H1 (cell line): ENCODE results near the gene BTN1A1. TPM values are rescaled to one million over a fixed set of nuclear protein-coding genes. Genes with fewer than 3 reads are reported as not detected.

Experiments
- CTCF ChIA-PET: fragments of 300-600 bp; sonication (Branson Sonifier 250); formaldehyde crosslinking; loops from one replicate; lab custom pipeline; 2021; ENCODE audit not compliant: partially characterized antibody; lab: Charles Lee
- POLR2A ChIA-PET: fragments of 300-600 bp; sonication (Branson Sonifier 250); formaldehyde crosslinking; loops from one replicate; lab custom pipeline; 2021; ENCODE audit warnings: inconsistent platforms; ENCODE audit not compliant: partially characterized antibody; lab: Charles Lee
- DNase-seq, 2 experiments: peaks; one replicate each; pipeline versions ENCODE4 v3.0.0 to v3.0.0-alpha.2; 2010 to 2022; ENCODE audit warnings: low spot score in 2 of 2, low read depth in 1 of 2, mixed read lengths in 1 of 2
- FAIRE-seq: peaks from 2 replicates; lab custom pipeline; 2011; peaks lifted over from hg19 to GRCh38; lab: Jason Lieb, UNC
- H2AFZ ChIP-seq: 2 replicates; pipeline ENCODE4 v1.8.1; 2012; ENCODE audit warnings: low read length, inconsistent platforms
- H2AK5ac ChIP-seq: 2 replicates; pipeline ENCODE4 v1.6.1; 2013; ENCODE audit warnings: low read depth, low read length
- H2BK120ac ChIP-seq: replicated peaks from 2 replicates; pipeline ENCODE3; 2013; ENCODE audit warnings: low read depth, low read length, inconsistent platforms
- H2BK12ac ChIP-seq: 2 replicates; pipeline ENCODE4 v1.6.1; 2013; ENCODE audit warnings: low read depth, low read length
- H2BK15ac ChIP-seq: 2 replicates; pipeline ENCODE4 v1.6.1; 2013; ENCODE audit warnings: low read length
- H2BK20ac ChIP-seq: 2 replicates; pipeline ENCODE4 v1.6.1; 2013; ENCODE audit warnings: low read length
- H2BK5ac ChIP-seq: 2 replicates; pipeline ENCODE4 v1.6.1; 2013; ENCODE audit warnings: low read depth, low read length
- H3K14ac ChIP-seq: 2 replicates; pipeline ENCODE4 v1.6.1; 2013; ENCODE audit warnings: inconsistent platforms; ENCODE audit not compliant: insufficient read length
- H3K18ac ChIP-seq: 2 replicates; pipeline ENCODE4 v1.6.1; 2013; ENCODE audit warnings: low read length; ENCODE audit errors: extremely low read depth
- H3K23ac ChIP-seq: 2 replicates; pipeline ENCODE4 v1.6.1; 2013; ENCODE audit warnings: inconsistent platforms; ENCODE audit not compliant: insufficient read length
- H3K23me2 ChIP-seq: 2 replicates; pipeline ENCODE4 v1.6.1; 2013; ENCODE audit warnings: low read depth, low read length
- H3K27ac ChIP-seq: 2 replicates; pipeline ENCODE4 v1.6.1; 2011; ENCODE audit warnings: low read depth, low read length, inconsistent platforms
- H3K27me3 ChIP-seq, 4 experiments: replicated peaks in 1 of 4; 1 replicate in 1 of 4; 2 replicates in 3 of 4; pipeline versions ENCODE4 v1.6.1 to v1.8.1; 2011 to 2013; ENCODE audit warnings: low read length in 3 of 4, mild to moderate bottlenecking in 3 of 4, inconsistent platforms in 2 of 4, mixed read lengths in 2 of 4, moderate library complexity in 1 of 4; ENCODE audit not compliant: control insufficient read depth in 3 of 4, insufficient read depth in 3 of 4; ENCODE audit errors: extremely low read depth in 1 of 4
- H3K36me3 ChIP-seq, 4 experiments: 2 replicates each; pipeline versions ENCODE4 v1.6.1 to v1.8.1; 2011 to 2013; ENCODE audit warnings: mild to moderate bottlenecking in 4 of 4, low read length in 3 of 4, moderate library complexity in 2 of 4, control low read depth in 1 of 4, inconsistent platforms in 1 of 4; ENCODE audit not compliant: insufficient read depth in 4 of 4, control insufficient read depth in 2 of 4
- H3K4ac ChIP-seq: replicated peaks from 2 replicates; pipeline ENCODE3; 2013; ENCODE audit warnings: low read length, low read depth, mixed read lengths, inconsistent platforms; ENCODE audit not compliant: insufficient read length
- H3K4me1 ChIP-seq, 4 experiments: replicated peaks in 1 of 4; 1 replicate in 1 of 4; 2 replicates in 3 of 4; pipeline versions ENCODE4 v1.6.1 to v1.8.1; 2011 to 2013; ENCODE audit warnings: low read length in 3 of 4, inconsistent platforms in 2 of 4, mixed read lengths in 1 of 4; ENCODE audit not compliant: insufficient read depth in 4 of 4, control insufficient read depth in 3 of 4
- H3K4me2 ChIP-seq, 2 experiments: 2 replicates each; pipeline versions ENCODE4 v1.6.1 to v1.8.1; 2011 to 2013; ENCODE audit warnings: low read depth in 2 of 2, low read length in 2 of 2, control low read depth in 1 of 2, inconsistent platforms in 1 of 2, mild to moderate bottlenecking in 1 of 2; ENCODE audit not compliant: insufficient read depth in 1 of 2
- H3K4me3 ChIP-seq, 4 experiments: fragments of 200-600, 300-600 bp in 1 of 4; sonication (generic), shearing (Covaris generic), sonication (Bioruptor Twin) in 1 of 4; 2 replicates each; pipeline versions ENCODE4 v1.5.1 to v1.8.1; 2011 to 2016; ENCODE audit warnings: low read length in 4 of 4, low read depth in 3 of 4, control low read depth in 2 of 4, inconsistent platforms in 2 of 4, mild to moderate bottlenecking in 2 of 4, mixed read lengths in 1 of 4, moderate library complexity in 1 of 4; ENCODE audit not compliant: insufficient read depth in 2 of 4; ENCODE audit errors: extremely low read depth in 1 of 4
- H3K56ac ChIP-seq: replicated peaks from 2 replicates; pipeline ENCODE3; 2013; ENCODE audit warnings: low read depth, mild to moderate bottlenecking, mixed read lengths, low read length, inconsistent platforms; ENCODE audit not compliant: insufficient read length
- H3K79me1 ChIP-seq: 2 replicates; pipeline ENCODE4 v1.6.1; 2013; ENCODE audit warnings: low read depth, low read length, control low read depth
- H3K79me2 ChIP-seq, 2 experiments: 2 replicates each; pipeline versions ENCODE4 v1.6.1 to v1.8.1; 2012 to 2013; ENCODE audit warnings: low read length in 2 of 2, mild to moderate bottlenecking in 2 of 2, inconsistent platforms in 1 of 2; ENCODE audit not compliant: insufficient read depth in 2 of 2, control insufficient read depth in 1 of 2
- H3K9ac ChIP-seq, 4 experiments: replicated peaks in 1 of 4; 1 replicate in 1 of 4; 2 replicates in 3 of 4; pipeline versions ENCODE4 v1.6.1 to v1.8.1; 2011 to 2013; ENCODE audit warnings: low read depth in 3 of 4, low read length in 3 of 4, control low read depth in 2 of 4, mild to moderate bottlenecking in 2 of 4, moderate library complexity in 2 of 4, inconsistent platforms in 1 of 4; ENCODE audit errors: extremely low read depth in 1 of 4
- H3K9me3 ChIP-seq, 2 experiments: 2 replicates each; pipeline versions ENCODE4 v1.6.1 to v1.8.1; 2012 to 2013; ENCODE audit warnings: mild to moderate bottlenecking in 2 of 2, moderate library complexity in 2 of 2, control low read depth in 1 of 2, inconsistent platforms in 1 of 2, low read depth in 1 of 2, low read length in 1 of 2, mixed read lengths in 1 of 2; ENCODE audit not compliant: insufficient read depth in 2 of 2
- H4K20me1 ChIP-seq, 2 experiments: replicated peaks in 1 of 2; 2 replicates each; pipeline versions ENCODE3 to v1.8.1; 2011 to 2013; ENCODE audit warnings: inconsistent platforms in 2 of 2, low read length in 2 of 2, mild to moderate bottlenecking in 1 of 2; ENCODE audit not compliant: insufficient read depth in 2 of 2, control insufficient read depth in 1 of 2
- H4K5ac ChIP-seq: 2 replicates; pipeline ENCODE4 v1.6.1; 2013; ENCODE audit warnings: low read length, low read depth, mixed read lengths, inconsistent platforms; ENCODE audit not compliant: insufficient read length
- H4K8ac ChIP-seq: 2 replicates; pipeline ENCODE4 v1.8.0; 2013; ENCODE audit warnings: mild to moderate bottlenecking, moderate library complexity, low read length, inconsistent platforms; ENCODE audit not compliant: insufficient read depth; ENCODE audit errors: extremely low read depth
- H4K91ac ChIP-seq: replicated peaks from 2 replicates; pipeline ENCODE3; 2013; ENCODE audit warnings: low read length, mixed read lengths, inconsistent platforms; ENCODE audit not compliant: insufficient read length
- BCL11A ChIP-seq, 2 experiments: IDR thresholded peaks; one replicate each; pipeline ENCODE4 v1.6.1; 2011; ENCODE audit warnings: low read depth in 2 of 2, low read length in 2 of 2, mild to moderate bottlenecking in 2 of 2
- CBX8 ChIP-seq: fragments of 300-800, 300-1000 bp; sonication (generic); IDR thresholded peaks from 2 replicates; pipeline ENCODE4 v1.7.1; 2016; ENCODE audit warnings: low read depth, low read length, borderline replicate concordance
- CTBP2 ChIP-seq: IDR thresholded peaks from 2 replicates; pipeline ENCODE4 v1.7.0; 2011; ENCODE audit warnings: borderline replicate concordance, mild to moderate bottlenecking, moderate library complexity, mixed read lengths, low read length; ENCODE audit not compliant: insufficient read depth, insufficient read length
- NANOG ChIP-seq: IDR thresholded peaks from 2 replicates; pipeline ENCODE4 v1.6.1; 2011; ENCODE audit warnings: low read length, low read depth, mild to moderate bottlenecking, inconsistent platforms; ENCODE audit not compliant: insufficient read depth, poor library complexity, severe bottlenecking
- POLR2AphosphoS5 ChIP-seq: IDR thresholded peaks from 2 replicates; pipeline ENCODE4 v1.6.1; 2011; ENCODE audit warnings: low read depth, low read length
- RAD21 ChIP-seq, 2 experiments: IDR thresholded peaks in 1 of 2; conservative IDR thresholded peaks in 1 of 2; 2 replicates each; pipeline ENCODE4 v1.6.1; 2011; ENCODE audit warnings: low read depth in 2 of 2, low read length in 2 of 2, improper control_type of control experiment in 1 of 2, inconsistent platforms in 1 of 2, mild to moderate bottlenecking in 1 of 2, moderate library complexity in 1 of 2
- TEAD4 ChIP-seq: IDR thresholded peaks from 2 replicates; pipeline ENCODE4 v1.6.1; 2012; ENCODE audit warnings: low read depth, low read length, inconsistent platforms, mixed read lengths
- WGBS, 2 experiments: shearing (Covaris generic) in 1 of 2; methylation state at CpG; one replicate each; pipeline versions ENCODE4 v1.1.6 to v1.1.7; 2013 to 2015; ENCODE audit warnings: low lambda C conversion rate in 2 of 2, mixed read lengths in 2 of 2, inconsistent platforms in 1 of 2, low coverage in 1 of 2, missing lambda C conversion rate in 1 of 2; ENCODE audit not compliant: insufficient replicate concordance in 2 of 2, insufficient coverage in 1 of 2, insufficient read length in 1 of 2; ENCODE audit errors: extremely low coverage in 1 of 2, missing lambda C conversion rate in 1 of 2; 5-methylcytosine and 5-hydroxymethylcytosine counted together
- polyA plus RNA-seq, 7 experiments: library from polyadenylated mRNA; depleted of rRNA in 3 of 7; stranded (reverse) in 5 of 7; unstranded in 2 of 7; fragments of >200 nt in 5 of 7; fragments of 200-250 nt in 2 of 7; gene quantifications; 1 replicate in 5 of 7; 2 replicates in 1 of 7; 4 replicates in 1 of 7; pipeline versions ENCODE4 v1.2.1 to v1.2.3, GENCODE V29; 2011 to 2013; ENCODE audit warnings: missing spikeins in 2 of 7, mixed read lengths in 2 of 7
- total RNA-seq: library from RNA; stranded (reverse); fragmentation: NEBNext Ultra II Directional; extraction: Animal tissue kit (Norgen Biotek cat#: 25700); gene quantifications from 2 replicates; pipeline ENCODE4 v1.2.1, GENCODE V29; 2021

Gene BTN1A1
- total and polyA plus RNA-seq, 2 of the 8 experiments (the other 6 are each of a cell fraction or from before 2014, with no cell fraction given) = 0.28 to 0.35 TPM

DNA sequence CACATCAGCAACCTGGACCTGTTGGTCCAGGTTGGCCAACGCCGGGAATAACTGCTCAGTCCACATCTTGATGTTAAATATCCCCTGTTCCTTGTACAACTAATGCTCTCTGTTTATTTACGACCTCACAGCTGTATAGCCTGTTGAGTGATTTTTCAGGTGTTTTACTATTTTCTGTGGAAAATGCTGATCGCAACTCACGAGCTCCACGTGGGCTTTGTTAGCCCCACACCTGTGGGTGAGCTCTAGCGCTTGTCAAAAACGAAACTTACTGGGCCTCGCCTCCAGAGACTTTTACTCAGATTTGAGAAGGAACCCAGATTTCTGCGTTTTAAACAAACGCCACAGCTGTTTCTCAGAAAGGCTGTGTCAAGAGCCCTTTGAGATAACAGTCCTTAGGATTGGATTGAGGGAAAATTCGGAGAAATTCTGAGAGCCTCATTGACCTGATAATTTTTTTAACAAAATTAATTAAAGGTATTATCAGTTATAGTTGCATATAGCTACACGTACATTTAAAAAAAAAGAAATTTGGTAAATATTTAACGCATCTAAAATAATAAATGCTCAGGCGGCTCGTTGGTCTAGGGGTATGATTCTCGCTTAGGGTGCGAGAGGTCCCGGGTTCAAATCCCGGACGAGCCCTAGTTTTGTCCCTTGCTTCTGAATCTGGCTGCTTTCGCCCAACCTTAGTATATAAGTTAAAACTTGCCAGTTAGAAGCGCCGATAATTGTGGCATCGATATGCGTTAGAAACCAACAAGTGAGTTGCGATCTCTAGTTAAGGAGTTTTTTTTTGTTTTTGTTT, 54.8 kb downstream of the BTN1A1 start:
- Histone ChIP-seq H3K36me3 (no peaks in the 10 kb centered on the region), H2BK5ac (no peak overlapping the region), H2BK20ac (no peak overlapping the region), H3K27me3 (no peaks in the 10 kb centered on the region), H3K23ac (no peak overlapping the region), H4K20me1 (no peaks in the 10 kb centered on the region), H4K5ac (no peak overlapping the region), H3K23me2 (peaks cover 17% of the 10 kb centered on the region), H3K4me1 (no peaks in the 10 kb centered on the region; a peak in 2 of 7 replicates), H2BK120ac (no peak overlapping the region), H3K4ac (no peak overlapping the region), H3K56ac (no peak overlapping the region), H4K8ac (no peak overlapping the region; the same call in 1 of the 2 replicates), H3K79me1 (no peaks in the 10 kb centered on the region), H3K9ac (peak overlapping the region in 2 of 4 experiments; percentile 43 to 45; a peak in 2 of 7 replicates), H3K14ac (no peak overlapping the region), H2BK15ac (no peak overlapping the region), H3K79me2 (no peaks in the 10 kb centered on the region), H2BK12ac (no peak overlapping the region), H3K18ac (no peak overlapping the region), H4K91ac (no peak overlapping the region), H3K27ac (no peak overlapping the region), H2AFZ (0 out of 2 replicates have a peak overlapping the region, but pooled peaks have one; percentile 33), H3K4me2 (peak overlapping the region; percentile 80 to 86), H2AK5ac (no peak overlapping the region), H3K9me3 (no peaks in the 10 kb centered on the region), H3K4me3 (peak overlapping the region; percentile 77 to 96 (median 80))
- FAIRE-seq (no peak), DNase-seq (peak in 1 of 2 experiments; percentile 78)
- CTCF ChIA-PET = interaction anchor here (0.6 to 1.4 kb wide), 5 partner anchors 13 to 379 kb away, joined by 3 read pairs; no protein-coding TSS in a partner anchor
- 3% methylated on average over 27 of the region's 27 CpGs; no CpG with 5 or more reads in 1 of the 2 experiments for WGBS, 2 experiments
- POLR2A ChIA-PET = interaction anchor here (0.8 to 5.0 kb wide), 4 partner anchors 11 to 304 kb away, joined by 3 to 25 read pairs (median 4); partner anchors contain the start of gene HMGN4
- TF ChIP-seq NANOG (no peak), CBX8 (no peak), BCL11A (IDR thresholded peaks at IDR 0.05; ENCODE audit: low read depth in 2 of 2, low read length in 2 of 2) (no peak), POLR2AphosphoS5 (no peak), RAD21 (IDR thresholded peaks at IDR 0.05 in 1 of 2, conservative IDR thresholded peaks at IDR 0.05 in 1 of 2; ENCODE audit: low read depth in 2 of 2, low read length in 2 of 2) (no peak), CTBP2 (no peak), TEAD4 (peak; percentile 28; the same call in 1 of the 2 replicates)
